Trophoblast cell (in vitro differentiated cells and primary cell): ENCODE results near the gene KCNIP4.

ENCODE experiments used
- DNase-seq, 2 donors: peaks; one replicate each; pipeline ENCODE4 v3.0.0-alpha.2; 2016
- H2AFZ ChIP-seq: 2 replicates; pipeline ENCODE4 v1.6.1; 2013; ENCODE audit warnings: low read length, moderate library complexity, mild to moderate bottlenecking; ENCODE audit not compliant: insufficient read depth, poor library complexity
- H2AK5ac ChIP-seq: 2 replicates; pipeline ENCODE4 v1.6.1; 2013; ENCODE audit warnings: mild to moderate bottlenecking, low read length
- H2BK120ac ChIP-seq: 2 replicates; pipeline ENCODE4 v1.6.1; 2013; ENCODE audit warnings: low read length, mild to moderate bottlenecking, moderate library complexity; ENCODE audit not compliant: insufficient read depth, poor library complexity
- H2BK12ac ChIP-seq: 2 replicates; pipeline ENCODE4 v1.6.1; 2013; ENCODE audit warnings: mild to moderate bottlenecking, low read length, moderate library complexity
- H2BK5ac ChIP-seq: 2 replicates; pipeline ENCODE4 v1.6.1; 2013; ENCODE audit warnings: low read length, low read depth, moderate library complexity, mild to moderate bottlenecking; ENCODE audit not compliant: poor library complexity
- H3K14ac ChIP-seq: 2 replicates; pipeline ENCODE4 v1.6.1; 2013; ENCODE audit warnings: mild to moderate bottlenecking, low read length
- H3K18ac ChIP-seq: 2 replicates; pipeline ENCODE4 v1.6.1; 2013; ENCODE audit warnings: mild to moderate bottlenecking, low read length
- H3K23ac ChIP-seq: 2 replicates; pipeline ENCODE4 v1.6.1; 2013; ENCODE audit warnings: low read length
- H3K27ac ChIP-seq: 2 replicates; pipeline ENCODE4 v1.5.1; 2013; ENCODE audit warnings: low read depth, mild to moderate bottlenecking, inconsistent platforms, low read length, moderate library complexity
- H3K27me3 ChIP-seq: 2 replicates; pipeline ENCODE4 v1.6.1; 2013; ENCODE audit warnings: inconsistent platforms, mild to moderate bottlenecking, low read length, moderate library complexity; ENCODE audit not compliant: insufficient read depth
- H3K36me3 ChIP-seq, 2 experiments: 1 replicate in 1 of 2; 2 replicates in 1 of 2; pipeline ENCODE4 v1.6.1; 2013; ENCODE audit warnings: low read length in 2 of 2, mild to moderate bottlenecking in 2 of 2, moderate library complexity in 1 of 2; ENCODE audit not compliant: insufficient read depth in 2 of 2, control insufficient read depth in 1 of 2
- H3K4ac ChIP-seq: 2 replicates; pipeline ENCODE4 v1.6.1; 2013; ENCODE audit warnings: low read depth, mild to moderate bottlenecking, low read length, moderate library complexity
- H3K4me1 ChIP-seq, 2 experiments: 1 replicate in 1 of 2; 2 replicates in 1 of 2; pipeline ENCODE4 v1.6.1; 2013; ENCODE audit warnings: low read length in 2 of 2, mild to moderate bottlenecking in 2 of 2, moderate library complexity in 1 of 2; ENCODE audit not compliant: insufficient read depth in 2 of 2, control insufficient read depth in 1 of 2
- H3K4me2 ChIP-seq: 2 replicates; pipeline ENCODE4 v1.6.1; 2013; ENCODE audit warnings: inconsistent platforms, mild to moderate bottlenecking, low read length, moderate library complexity
- H3K4me3 ChIP-seq: 2 replicates; pipeline ENCODE4 v1.5.1; 2013; ENCODE audit warnings: mild to moderate bottlenecking, low read depth, low read length, inconsistent platforms
- H3K79me1 ChIP-seq: one replicate; pipeline ENCODE4 v1.6.1; 2013; ENCODE audit warnings: low read length
- H3K79me2 ChIP-seq: 2 replicates; pipeline ENCODE4 v1.6.1; 2013; ENCODE audit warnings: low read length, mild to moderate bottlenecking; ENCODE audit not compliant: control insufficient read depth, insufficient read depth, poor library complexity
- H3K9ac ChIP-seq: 2 replicates; pipeline ENCODE4 v1.6.1; 2013; ENCODE audit warnings: mild to moderate bottlenecking, low read length
- H3K9me3 ChIP-seq: 2 replicates; pipeline ENCODE4 v1.6.1; 2013; ENCODE audit warnings: low read depth, mild to moderate bottlenecking, control low read depth, inconsistent platforms, low read length; ENCODE audit not compliant: insufficient read depth
- H4K12ac ChIP-seq: 2 replicates; pipeline ENCODE4 v1.6.1; 2013; ENCODE audit warnings: low read depth, mild to moderate bottlenecking, low read length, moderate library complexity
- H4K8ac ChIP-seq: 2 replicates; pipeline ENCODE4 v1.6.1; 2013; ENCODE audit warnings: low read depth, mild to moderate bottlenecking, low read length, moderate library complexity
- H4K91ac ChIP-seq: one replicate; pipeline ENCODE4 v1.6.1; 2013; ENCODE audit warnings: low read depth, mild to moderate bottlenecking, low read length, moderate library complexity
- WGBS: extraction: QIAGEN DNeasy Blood & Tissue Kit; methylation state at CpG from one replicate; pipeline ENCODE4 v1.1.7; 2013; ENCODE audit warnings: missing lambda C conversion rate; ENCODE audit not compliant: insufficient read length, insufficient coverage; ENCODE audit errors: extremely low coverage; 5-methylcytosine and 5-hydroxymethylcytosine counted together

Gene KCNIP4

GRCh38 chr4:21191317-21191716 is 757.3 kb downstream of the KCNIP4 start:
- H4K8ac ChIP-seq = no peak overlapping the region
- no peak overlapping the region for H3K14ac ChIP-seq
- H4K91ac ChIP-seq = no peak overlapping the region
- no peaks in the 10 kb centered on the region for H3K79me1 ChIP-seq
- H2BK120ac ChIP-seq = no peak overlapping the region
- no peak overlapping the region for H3K4me2 ChIP-seq
- no peaks in the 10 kb centered on the region for H3K27me3 ChIP-seq
- H3K4me1 ChIP-seq = no peaks in the 10 kb centered on the region
- H4K12ac ChIP-seq = no peak overlapping the region
- no peak overlapping the region for H2AK5ac ChIP-seq
- DNase-seq = no peak
- no peaks in the 10 kb centered on the region for H3K36me3 ChIP-seq
- WGBS = no CpG with 5 or more reads among the region's 6 CpGs
- H3K23ac ChIP-seq = no peak overlapping the region
- H2BK5ac ChIP-seq = no peak overlapping the region
- H2BK12ac ChIP-seq = no peak overlapping the region
- H3K9me3 ChIP-seq = no peaks in the 10 kb centered on the region
- no peak overlapping the region for H3K4me3 ChIP-seq
- H3K4ac ChIP-seq = no peak overlapping the region
- H3K18ac ChIP-seq = no peak overlapping the region
- no peaks in the 10 kb centered on the region for H3K79me2 ChIP-seq
- H3K27ac ChIP-seq = no peak overlapping the region
- no peak overlapping the region for H2AFZ ChIP-seq
- H3K9ac ChIP-seq = no peak overlapping the region

DNA sequence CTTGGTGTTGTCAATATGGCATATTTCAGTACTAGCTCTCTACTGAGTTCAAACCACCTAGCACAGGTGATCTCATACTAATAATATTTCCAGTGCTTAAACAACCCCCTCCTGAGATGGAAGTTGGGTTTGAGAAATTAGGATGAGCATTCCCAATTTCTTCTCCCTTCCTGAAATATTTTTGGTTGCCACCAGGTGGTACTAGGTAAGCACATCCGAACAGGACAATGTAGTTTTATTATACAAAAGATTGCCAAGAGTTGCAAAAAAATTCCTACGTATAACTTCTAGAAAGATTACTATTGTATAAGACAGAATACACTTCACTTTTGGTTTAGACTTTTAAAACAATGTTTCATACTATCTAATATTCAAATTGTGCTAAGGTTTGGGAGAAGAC is 763.8 kb downstream of the KCNIP4 start:
- H2BK5ac ChIP-seq = no peak overlapping the region
- H3K18ac ChIP-seq = no peak overlapping the region
- no peak overlapping the region for H3K4ac ChIP-seq
- no peak overlapping the region for H4K8ac ChIP-seq
- no peaks in the 10 kb centered on the region for H3K9me3 ChIP-seq
- no peak overlapping the region for H3K27ac ChIP-seq
- H3K79me2 ChIP-seq = no peaks in the 10 kb centered on the region
- H3K4me2 ChIP-seq = no peak overlapping the region
- H3K79me1 ChIP-seq = no peaks in the 10 kb centered on the region
- no peaks in the 10 kb centered on the region for H3K4me1 ChIP-seq
- DNase-seq = no peak
- H2AFZ ChIP-seq = no peak overlapping the region
- H3K9ac ChIP-seq = no peak overlapping the region
- no peak overlapping the region for H2BK12ac ChIP-seq
- no peak overlapping the region for H3K23ac ChIP-seq
- H3K36me3 ChIP-seq = no peaks in the 10 kb centered on the region
- no peak overlapping the region for H3K14ac ChIP-seq
- H2AK5ac ChIP-seq = no peak overlapping the region
- no CpG with 5 or more reads among the region's 2 CpGs for WGBS
- H4K12ac ChIP-seq = no peak overlapping the region
- no peaks in the 10 kb centered on the region for H3K27me3 ChIP-seq
- H2BK120ac ChIP-seq = no peak overlapping the region
- no peak overlapping the region for H4K91ac ChIP-seq
- no peak overlapping the region for H3K4me3 ChIP-seq

GRCh38 chr4:21181716-21182115 is 766.9 kb downstream of the KCNIP4 start:
- no peak overlapping the region for H3K14ac ChIP-seq
- H3K4ac ChIP-seq = no peak overlapping the region
- no peak overlapping the region for H3K27ac ChIP-seq
- no peak for DNase-seq
- no peak overlapping the region for H4K91ac ChIP-seq
- H3K9me3 ChIP-seq = no peaks in the 10 kb centered on the region
- no peak overlapping the region for H2BK12ac ChIP-seq
- no peak overlapping the region for H3K23ac ChIP-seq
- H4K8ac ChIP-seq = no peak overlapping the region
- H4K12ac ChIP-seq = no peak overlapping the region
- no peak overlapping the region for H3K18ac ChIP-seq
- H2BK120ac ChIP-seq = no peak overlapping the region
- H2BK5ac ChIP-seq = no peak overlapping the region
- no peaks in the 10 kb centered on the region for H3K79me1 ChIP-seq
- no peaks in the 10 kb centered on the region for H3K4me1 ChIP-seq
- H2AFZ ChIP-seq = no peak overlapping the region
- no peak overlapping the region for H3K4me2 ChIP-seq
- no peak overlapping the region for H3K9ac ChIP-seq
- no peaks in the 10 kb centered on the region for H3K27me3 ChIP-seq
- H3K4me3 ChIP-seq = no peak overlapping the region
- H3K79me2 ChIP-seq = no peaks in the 10 kb centered on the region
- H3K36me3 ChIP-seq = no peaks in the 10 kb centered on the region
- no peak overlapping the region for H2AK5ac ChIP-seq

DNA sequence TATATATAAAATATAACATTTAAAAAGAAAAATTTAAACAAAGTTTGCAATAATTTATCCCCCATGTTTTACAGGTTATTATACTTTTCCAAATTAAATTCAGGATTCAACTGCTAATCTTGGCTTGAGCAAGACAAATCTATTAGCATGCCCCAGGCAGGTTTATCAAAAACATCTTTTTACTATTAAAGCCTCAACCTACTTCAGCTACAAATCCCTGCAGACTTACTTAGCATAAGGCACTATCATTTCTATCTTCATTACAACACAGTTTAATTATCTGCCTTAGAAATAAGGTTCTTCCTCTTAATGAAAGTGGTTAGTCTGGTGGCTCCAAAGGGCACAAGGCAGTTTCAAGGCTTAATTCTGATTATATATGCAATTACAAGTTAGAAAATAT is 770.7 kb downstream of the KCNIP4 start:
- no peaks in the 10 kb centered on the region for H3K36me3 ChIP-seq
- no peak for DNase-seq
- H3K9me3 ChIP-seq = no peaks in the 10 kb centered on the region
- no peaks in the 10 kb centered on the region for H3K79me2 ChIP-seq
- no peak overlapping the region for H3K18ac ChIP-seq
- H3K23ac ChIP-seq = no peak overlapping the region
- no peak overlapping the region for H2BK12ac ChIP-seq
- H3K4me1 ChIP-seq = no peaks in the 10 kb centered on the region
- H2AFZ ChIP-seq = no peak overlapping the region
- H2BK5ac ChIP-seq = no peak overlapping the region
- H3K9ac ChIP-seq = no peak overlapping the region
- H2BK120ac ChIP-seq = no peak overlapping the region
- H3K14ac ChIP-seq = no peak overlapping the region
- no peak overlapping the region for H2AK5ac ChIP-seq
- H4K12ac ChIP-seq = no peak overlapping the region
- no peak overlapping the region for H4K91ac ChIP-seq
- H3K27me3 ChIP-seq = no peaks in the 10 kb centered on the region
- H3K4ac ChIP-seq = no peak overlapping the region
- no peak overlapping the region for H3K4me2 ChIP-seq
- no peak overlapping the region for H4K8ac ChIP-seq
- no peak overlapping the region for H3K27ac ChIP-seq
- no peak overlapping the region for H3K4me3 ChIP-seq
- no peaks in the 10 kb centered on the region for H3K79me1 ChIP-seq

- Histone ChIP-seq H2AK5ac (no peak overlapping the region), H3K27ac (no peak overlapping the region), H3K23ac (no peak overlapping the region), H3K4me2 (no peak overlapping the region), H2AFZ (no peak overlapping the region), H3K79me1 (no peaks in the 10 kb centered on the region), H3K79me2 (no peaks in the 10 kb centered on the region), H4K12ac (no peak overlapping the region), H2BK5ac (no peak overlapping the region), H4K8ac (no peak overlapping the region), H3K14ac (no peak overlapping the region), H3K27me3 (no peaks in the 10 kb centered on the region), H3K18ac (no peak overlapping the region), H4K91ac (no peak overlapping the region), H3K36me3 (no peaks in the 10 kb centered on the region), H3K9me3 (no peaks in the 10 kb centered on the region), H3K4me1 (no peaks in the 10 kb centered on the region), H3K4me3 (no peak overlapping the region), H3K4ac (no peak overlapping the region), H3K9ac (no peak overlapping the region), H2BK120ac (no peak overlapping the region), H2BK12ac (no peak overlapping the region)
- WGBS = no CpG with 5 or more reads among the region's 1 CpG
- no peak for DNase-seq
Measured at GRCh38 chr4:21177092-21177491, 771.5 kb downstream of the KCNIP4 start.
